H1 (cell line): Measurements from ENCODE around the gene RNF220. TPM values are rescaled to one million over a fixed set of nuclear protein-coding genes. Genes with fewer than 3 reads are reported as not detected.

Experiments
- CTCF ChIA-PET: fragments of 300-600 bp; sonication (Branson Sonifier 250); formaldehyde crosslinking; loops from one replicate; lab custom pipeline; 2021; ENCODE audit not compliant: partially characterized antibody; lab: Charles Lee
- POLR2A ChIA-PET: fragments of 300-600 bp; sonication (Branson Sonifier 250); formaldehyde crosslinking; loops from one replicate; lab custom pipeline; 2021; ENCODE audit warnings: inconsistent platforms; ENCODE audit not compliant: partially characterized antibody; lab: Charles Lee
- DNase-seq, 2 experiments: peaks; one replicate each; pipeline versions ENCODE4 v3.0.0 to v3.0.0-alpha.2; 2010 to 2022; ENCODE audit warnings: low spot score in 2 of 2, low read depth in 1 of 2, mixed read lengths in 1 of 2
- FAIRE-seq: peaks from 2 replicates; lab custom pipeline; 2011; peaks lifted over from hg19 to GRCh38; lab: Jason Lieb, UNC
- H2AFZ ChIP-seq: 2 replicates; pipeline ENCODE4 v1.8.1; 2012; ENCODE audit warnings: low read length, inconsistent platforms
- H2AK5ac ChIP-seq: 2 replicates; pipeline ENCODE4 v1.6.1; 2013; ENCODE audit warnings: low read depth, low read length
- H2BK120ac ChIP-seq: replicated peaks from 2 replicates; pipeline ENCODE3; 2013; ENCODE audit warnings: low read depth, low read length, inconsistent platforms
- H2BK12ac ChIP-seq: 2 replicates; pipeline ENCODE4 v1.6.1; 2013; ENCODE audit warnings: low read depth, low read length
- H2BK15ac ChIP-seq: 2 replicates; pipeline ENCODE4 v1.6.1; 2013; ENCODE audit warnings: low read length
- H2BK20ac ChIP-seq: 2 replicates; pipeline ENCODE4 v1.6.1; 2013; ENCODE audit warnings: low read length
- H2BK5ac ChIP-seq: 2 replicates; pipeline ENCODE4 v1.6.1; 2013; ENCODE audit warnings: low read depth, low read length
- H3K14ac ChIP-seq: 2 replicates; pipeline ENCODE4 v1.6.1; 2013; ENCODE audit warnings: inconsistent platforms; ENCODE audit not compliant: insufficient read length
- H3K18ac ChIP-seq: 2 replicates; pipeline ENCODE4 v1.6.1; 2013; ENCODE audit warnings: low read length; ENCODE audit errors: extremely low read depth
- H3K23ac ChIP-seq: 2 replicates; pipeline ENCODE4 v1.6.1; 2013; ENCODE audit warnings: inconsistent platforms; ENCODE audit not compliant: insufficient read length
- H3K23me2 ChIP-seq: 2 replicates; pipeline ENCODE4 v1.6.1; 2013; ENCODE audit warnings: low read depth, low read length
- H3K27ac ChIP-seq: 2 replicates; pipeline ENCODE4 v1.6.1; 2011; ENCODE audit warnings: low read depth, low read length, inconsistent platforms
- H3K27me3 ChIP-seq, 4 experiments: replicated peaks in 1 of 4; 1 replicate in 1 of 4; 2 replicates in 3 of 4; pipeline versions ENCODE4 v1.6.1 to v1.8.1; 2011 to 2013; ENCODE audit warnings: low read length in 3 of 4, mild to moderate bottlenecking in 3 of 4, inconsistent platforms in 2 of 4, mixed read lengths in 2 of 4, moderate library complexity in 1 of 4; ENCODE audit not compliant: control insufficient read depth in 3 of 4, insufficient read depth in 3 of 4; ENCODE audit errors: extremely low read depth in 1 of 4
- H3K36me3 ChIP-seq, 4 experiments: 2 replicates each; pipeline versions ENCODE4 v1.6.1 to v1.8.1; 2011 to 2013; ENCODE audit warnings: mild to moderate bottlenecking in 4 of 4, low read length in 3 of 4, moderate library complexity in 2 of 4, control low read depth in 1 of 4, inconsistent platforms in 1 of 4; ENCODE audit not compliant: insufficient read depth in 4 of 4, control insufficient read depth in 2 of 4
- H3K4ac ChIP-seq: replicated peaks from 2 replicates; pipeline ENCODE3; 2013; ENCODE audit warnings: low read length, low read depth, mixed read lengths, inconsistent platforms; ENCODE audit not compliant: insufficient read length
- H3K4me1 ChIP-seq, 4 experiments: replicated peaks in 1 of 4; 1 replicate in 1 of 4; 2 replicates in 3 of 4; pipeline versions ENCODE4 v1.6.1 to v1.8.1; 2011 to 2013; ENCODE audit warnings: low read length in 3 of 4, inconsistent platforms in 2 of 4, mixed read lengths in 1 of 4; ENCODE audit not compliant: insufficient read depth in 4 of 4, control insufficient read depth in 3 of 4
- H3K4me2 ChIP-seq, 2 experiments: 2 replicates each; pipeline versions ENCODE4 v1.6.1 to v1.8.1; 2011 to 2013; ENCODE audit warnings: low read depth in 2 of 2, low read length in 2 of 2, control low read depth in 1 of 2, inconsistent platforms in 1 of 2, mild to moderate bottlenecking in 1 of 2; ENCODE audit not compliant: insufficient read depth in 1 of 2
- H3K4me3 ChIP-seq, 4 experiments: fragments of 200-600, 300-600 bp in 1 of 4; sonication (generic), shearing (Covaris generic), sonication (Bioruptor Twin) in 1 of 4; 2 replicates each; pipeline versions ENCODE4 v1.5.1 to v1.8.1; 2011 to 2016; ENCODE audit warnings: low read length in 4 of 4, low read depth in 3 of 4, control low read depth in 2 of 4, inconsistent platforms in 2 of 4, mild to moderate bottlenecking in 2 of 4, mixed read lengths in 1 of 4, moderate library complexity in 1 of 4; ENCODE audit not compliant: insufficient read depth in 2 of 4; ENCODE audit errors: extremely low read depth in 1 of 4
- H3K56ac ChIP-seq: replicated peaks from 2 replicates; pipeline ENCODE3; 2013; ENCODE audit warnings: low read depth, mild to moderate bottlenecking, mixed read lengths, low read length, inconsistent platforms; ENCODE audit not compliant: insufficient read length
- H3K79me1 ChIP-seq: 2 replicates; pipeline ENCODE4 v1.6.1; 2013; ENCODE audit warnings: low read depth, low read length, control low read depth
- H3K79me2 ChIP-seq, 2 experiments: 2 replicates each; pipeline versions ENCODE4 v1.6.1 to v1.8.1; 2012 to 2013; ENCODE audit warnings: low read length in 2 of 2, mild to moderate bottlenecking in 2 of 2, inconsistent platforms in 1 of 2; ENCODE audit not compliant: insufficient read depth in 2 of 2, control insufficient read depth in 1 of 2
- H3K9ac ChIP-seq, 4 experiments: replicated peaks in 1 of 4; 1 replicate in 1 of 4; 2 replicates in 3 of 4; pipeline versions ENCODE4 v1.6.1 to v1.8.1; 2011 to 2013; ENCODE audit warnings: low read depth in 3 of 4, low read length in 3 of 4, control low read depth in 2 of 4, mild to moderate bottlenecking in 2 of 4, moderate library complexity in 2 of 4, inconsistent platforms in 1 of 4; ENCODE audit errors: extremely low read depth in 1 of 4
- H3K9me3 ChIP-seq, 2 experiments: 2 replicates each; pipeline versions ENCODE4 v1.6.1 to v1.8.1; 2012 to 2013; ENCODE audit warnings: mild to moderate bottlenecking in 2 of 2, moderate library complexity in 2 of 2, control low read depth in 1 of 2, inconsistent platforms in 1 of 2, low read depth in 1 of 2, low read length in 1 of 2, mixed read lengths in 1 of 2; ENCODE audit not compliant: insufficient read depth in 2 of 2
- H4K20me1 ChIP-seq, 2 experiments: replicated peaks in 1 of 2; 2 replicates each; pipeline versions ENCODE3 to v1.8.1; 2011 to 2013; ENCODE audit warnings: inconsistent platforms in 2 of 2, low read length in 2 of 2, mild to moderate bottlenecking in 1 of 2; ENCODE audit not compliant: insufficient read depth in 2 of 2, control insufficient read depth in 1 of 2
- H4K5ac ChIP-seq: 2 replicates; pipeline ENCODE4 v1.6.1; 2013; ENCODE audit warnings: low read length, low read depth, mixed read lengths, inconsistent platforms; ENCODE audit not compliant: insufficient read length
- H4K8ac ChIP-seq: 2 replicates; pipeline ENCODE4 v1.8.0; 2013; ENCODE audit warnings: mild to moderate bottlenecking, moderate library complexity, low read length, inconsistent platforms; ENCODE audit not compliant: insufficient read depth; ENCODE audit errors: extremely low read depth
- H4K91ac ChIP-seq: replicated peaks from 2 replicates; pipeline ENCODE3; 2013; ENCODE audit warnings: low read length, mixed read lengths, inconsistent platforms; ENCODE audit not compliant: insufficient read length
- POLR2A ChIP-seq, 2 experiments: IDR thresholded peaks; 1 replicate in 1 of 2; 2 replicates in 1 of 2; pipeline ENCODE4 v1.6.1; 2011; ENCODE audit warnings: low read depth in 2 of 2, low read length in 2 of 2, mild to moderate bottlenecking in 2 of 2; ENCODE audit errors: control extremely low read depth in 1 of 2
- TBP ChIP-seq: IDR thresholded peaks from 2 replicates; pipeline ENCODE4 v1.6.1; 2011; ENCODE audit warnings: low read depth, low read length, improper control_type of control experiment
- WGBS, 2 experiments: shearing (Covaris generic) in 1 of 2; methylation state at CpG; one replicate each; pipeline versions ENCODE4 v1.1.6 to v1.1.7; 2013 to 2015; ENCODE audit warnings: low lambda C conversion rate in 2 of 2, mixed read lengths in 2 of 2, inconsistent platforms in 1 of 2, low coverage in 1 of 2, missing lambda C conversion rate in 1 of 2; ENCODE audit not compliant: insufficient replicate concordance in 2 of 2, insufficient coverage in 1 of 2, insufficient read length in 1 of 2; ENCODE audit errors: extremely low coverage in 1 of 2, missing lambda C conversion rate in 1 of 2; 5-methylcytosine and 5-hydroxymethylcytosine counted together
- polyA plus RNA-seq, 7 experiments: library from polyadenylated mRNA; depleted of rRNA in 3 of 7; stranded (reverse) in 5 of 7; unstranded in 2 of 7; fragments of >200 nt in 5 of 7; fragments of 200-250 nt in 2 of 7; gene quantifications; 1 replicate in 5 of 7; 2 replicates in 1 of 7; 4 replicates in 1 of 7; pipeline versions ENCODE4 v1.2.1 to v1.2.3, GENCODE V29; 2011 to 2013; ENCODE audit warnings: missing spikeins in 2 of 7, mixed read lengths in 2 of 7
- total RNA-seq: library from RNA; stranded (reverse); fragmentation: NEBNext Ultra II Directional; extraction: Animal tissue kit (Norgen Biotek cat#: 25700); gene quantifications from 2 replicates; pipeline ENCODE4 v1.2.1, GENCODE V29; 2021

RNF220 gene
- total and polyA plus RNA-seq, 2 of the 8 experiments (the other 6 are each of a cell fraction or from before 2014, with no cell fraction given): 123 to 160 TPM

DNA sequence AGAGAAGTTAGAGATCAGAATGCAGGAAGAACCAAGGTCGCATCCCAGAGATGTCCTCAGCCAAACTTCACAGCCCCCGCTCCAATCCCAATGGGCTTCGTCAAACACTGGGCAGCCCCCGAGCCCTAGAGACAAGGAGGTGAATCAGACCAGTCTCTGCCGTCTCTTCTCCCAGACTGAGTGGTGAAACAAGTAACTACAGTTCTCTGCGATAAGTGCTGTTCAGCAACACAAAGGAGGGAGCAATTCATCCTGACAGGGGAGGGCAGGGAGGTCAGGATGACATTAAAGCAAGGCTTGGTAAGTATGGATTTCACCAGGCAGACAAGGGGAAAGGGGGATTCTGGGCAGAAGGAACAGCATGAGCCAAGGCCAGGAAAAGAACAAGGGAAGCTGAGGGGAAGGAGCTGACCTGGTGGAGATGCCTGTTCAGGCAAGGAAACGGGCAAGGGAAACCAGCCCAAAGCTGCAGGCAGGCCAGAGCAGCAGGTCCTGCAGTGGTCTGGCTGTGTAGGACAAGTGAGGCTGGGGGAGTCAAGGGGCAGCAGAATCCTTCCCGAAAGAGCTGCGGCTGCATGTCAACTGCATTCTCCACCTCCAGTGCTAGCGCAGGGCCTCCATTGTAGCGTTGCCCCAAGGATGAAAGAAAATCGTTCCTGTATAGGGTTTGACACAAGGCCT is 36.4 kb upstream of the RNF220 start:
- no peak overlapping the region for H2BK120ac ChIP-seq
- DNase-seq (no peak), FAIRE-seq (peak; percentile 7)
- no peaks in the 10 kb centered on the region for H3K9me3 ChIP-seq
- H3K23me2 ChIP-seq: no peaks in the 10 kb centered on the region
- peak overlapping the region; percentile 40; the same call in 1 of the 2 replicates for H2BK12ac ChIP-seq
- no peak overlapping the region for H3K27ac ChIP-seq
- no peak overlapping the region for H2AK5ac ChIP-seq
- peak overlapping the region; percentile 9; the same call in 1 of the 2 replicates for H3K18ac ChIP-seq
- H4K20me1 ChIP-seq: no peaks in the 10 kb centered on the region
- H4K91ac ChIP-seq: no peak overlapping the region
- H3K27me3 ChIP-seq: peaks cover 0 to 2% (median 0%) of the 10 kb centered on the region in 4 experiments; a peak in 3 of 7 replicates
- H3K79me2 ChIP-seq: no peaks in the 10 kb centered on the region
- no peak overlapping the region for H3K56ac ChIP-seq
- H3K14ac ChIP-seq: no peak overlapping the region
- H3K4ac ChIP-seq: no peak overlapping the region
- H3K4me1 ChIP-seq: peaks cover 0 to 7% (median 4%) of the 10 kb centered on the region in 4 experiments; a peak in 6 of 7 replicates
- POLR2A ChIA-PET: interaction anchor here (0.6 to 1.6 kb wide), 2 partner anchors 9 to 263 kb away, joined by 3 read pairs; no protein-coding TSS in a partner anchor
- TF ChIP-seq TBP (peak; percentile 25; the same call in 1 of the 2 replicates), POLR2A (IDR thresholded peaks at IDR 0.05; ENCODE audit: control extremely low read depth in 1 of 2, low read depth in 2 of 2, low read length in 2 of 2) (no peak)
- 86% methylated on average over 12 of the region's 12 CpGs; no CpG with 5 or more reads in 1 of the 2 experiments for WGBS, 2 experiments
- no peaks in the 10 kb centered on the region for H3K79me1 ChIP-seq
- H2BK20ac ChIP-seq: no peak overlapping the region
- peak overlapping the region in 1 of 2 experiments; percentile 48; a peak in 1 of 4 replicates for H3K4me2 ChIP-seq
- H3K23ac ChIP-seq: no peak overlapping the region
- H4K8ac ChIP-seq: no peak overlapping the region
- H2AFZ ChIP-seq: peak overlapping the region; percentile 62; the same call in 1 of the 2 replicates
- H2BK5ac ChIP-seq: peak overlapping the region; percentile 77; the same call in 1 of the 2 replicates
- H2BK15ac ChIP-seq: peak overlapping the region; percentile 89
- CTCF ChIA-PET: interaction anchor here (1.8 to 5.9 kb wide), 3 partner anchors 10 to 203 kb away, joined by 5 to 35 read pairs (median 5); no protein-coding TSS in a partner anchor
- no peaks in the 10 kb centered on the region for H3K36me3 ChIP-seq
- H4K5ac ChIP-seq: no peak overlapping the region
- no peak overlapping the region for H3K4me3 ChIP-seq
- H3K9ac ChIP-seq: no peak overlapping the region; a peak in 1 of 7 replicates
